Measurements from ENCODE around the gene INO80B. TPM values are rescaled to one million over a fixed set of nuclear protein-coding genes. Genes with fewer than 3 reads are reported as not detected.

The INO80B gene
- 6.6 and 12.3 TPM in 2 replicates for total RNA-seq

GRCh38 chr2:74454654-74455511 is at the start of gene INO80B:
Gene INO80B (plus strand): TSS chr2:74455087. CDS start chr2:74455117, 30 bp downstream.

GRCh38 chr2:74421221-74421870 is 33.5 kb upstream of the INO80B start, which contains the start of the genes C2orf81 and WDR54:
Gene C2orf81 (minus strand): TSS chr2:74421619. CDS start chr2:74421560, 59 bp downstream.
Gene WDR54 (plus strand): TSS chr2:74421730. CDS start chr2:74422154, 424 bp downstream.

GRCh38 chr2:74441690-74442482 is 13.0 kb upstream of the INO80B start, which contains the start of gene RTKN:
Gene RTKN (minus strand): TSS chr2:74441937. CDS start chr2:74441816, 121 bp downstream.

GRCh38 chr2:74458132-74458937 is 3.4 kb downstream of the INO80B start, which contains the start of gene WBP1:
Gene WBP1 (plus strand): TSS chr2:74458438. CDS start chr2:74458603, 165 bp downstream.

GRCh38 chr2:74472086-74472944 is 17.4 kb downstream of the INO80B start, which contains the start of gene MRPL53:
Gene MRPL53 (minus strand): TSS chr2:74472680. CDS start chr2:74472660, 20 bp downstream.

GRCh38 chr2:74482801-74483674 is 28.2 kb downstream of the INO80B start, which contains the start of the genes CCDC142 and TTC31:
Gene CCDC142 (minus strand): TSS chr2:74482998. CDS start chr2:74482837, 161 bp downstream.
Gene TTC31 (plus strand): TSS chr2:74483081. CDS start chr2:74483096, 15 bp downstream.

GRCh38 chr2:74499267-74499939 is 44.5 kb downstream of the INO80B start, which contains the start of gene LBX2:
Gene LBX2 (minus strand): TSS chr2:74499603. CDS start chr2:74499537, 66 bp downstream.

GRCh38 chr2:74507145-74507925 is 52.4 kb downstream of the INO80B start, which contains the start of gene PCGF1:
Gene PCGF1 (minus strand): TSS chr2:74507695. CDS start chr2:74507668, 27 bp downstream.

Other genes starting within 250 kb of the INO80B start
- 0.79 and 0.80 TPM in 2 replicates for gene SLC4A5, start 111.7 kb upstream of the INO80B start, total RNA-seq
- gene DCTN1, start 74.8 kb upstream of the INO80B start, total RNA-seq, result 125 and 133 TPM in 2 replicates
- gene C2orf81, start 33.5 kb upstream of the INO80B start, total RNA-seq, result 0.40 and 0.50 TPM in 2 replicates
- 32.2 and 37.7 TPM in 2 replicates for gene WDR54, start 33.4 kb upstream of the INO80B start, total RNA-seq
- 5.9 and 9.3 TPM in 2 replicates for gene RTKN, start 13.2 kb upstream of the INO80B start, total RNA-seq
- 19.2 and 19.5 TPM in 2 replicates for gene WBP1, start 3.4 kb downstream of the INO80B start, total RNA-seq
- 56.5 and 57.4 TPM in 2 replicates for gene MOGS, start 10.3 kb downstream of the INO80B start, total RNA-seq
- 17.3 and 18.4 TPM in 2 replicates for gene MRPL53, start 17.6 kb downstream of the INO80B start, total RNA-seq
- 20.1 and 22.0 TPM in 2 replicates for gene CCDC142, start 27.9 kb downstream of the INO80B start, total RNA-seq
- gene TTC31, start 28.0 kb downstream of the INO80B start, total RNA-seq, result 14.0 and 17.8 TPM in 2 replicates
- 3.2 and 3.5 TPM in 2 replicates for gene LBX2, start 44.5 kb downstream of the INO80B start, total RNA-seq
- gene PCGF1, start 52.6 kb downstream of the INO80B start, total RNA-seq, result 10.8 and 12.8 TPM in 2 replicates
- not detected in 2 replicates for gene TLX2, start 59.4 kb downstream of the INO80B start, total RNA-seq
- gene DQX1, start 71.1 kb downstream of the INO80B start, total RNA-seq, result 0.13 TPM in 1 of 2 replicates, not detected in the other
- 78.2 and 88.7 TPM in 2 replicates for gene AUP1, start 74.6 kb downstream of the INO80B start, total RNA-seq
- gene HTRA2, start 74.8 kb downstream of the INO80B start, total RNA-seq, result 35.8 and 36.2 TPM in 2 replicates
- 0.72 and 0.93 TPM in 2 replicates for gene LOXL3, start 98.9 kb downstream of the INO80B start, total RNA-seq
- gene DOK1, start 99.6 kb downstream of the INO80B start, total RNA-seq, result 6.9 and 10.7 TPM in 2 replicates
- gene M1AP, start 193.2 kb downstream of the INO80B start, total RNA-seq, result not detected in 2 replicates
- 4.9 and 5.5 TPM in 2 replicates for gene SEMA4F, start 199.2 kb downstream of the INO80B start, total RNA-seq

All from thoracic aorta endothelial cell (primary cell).